ENCODE data around the gene SYS1. TPM values are rescaled to one million over a fixed set of nuclear protein-coding genes. Genes with fewer than 3 reads are reported as not detected.

SYS1 gene
- polyA plus RNA-seq, 1 of the 3 experiments (the other 2 are of a cell fraction) = 26.5 TPM

DNA sequence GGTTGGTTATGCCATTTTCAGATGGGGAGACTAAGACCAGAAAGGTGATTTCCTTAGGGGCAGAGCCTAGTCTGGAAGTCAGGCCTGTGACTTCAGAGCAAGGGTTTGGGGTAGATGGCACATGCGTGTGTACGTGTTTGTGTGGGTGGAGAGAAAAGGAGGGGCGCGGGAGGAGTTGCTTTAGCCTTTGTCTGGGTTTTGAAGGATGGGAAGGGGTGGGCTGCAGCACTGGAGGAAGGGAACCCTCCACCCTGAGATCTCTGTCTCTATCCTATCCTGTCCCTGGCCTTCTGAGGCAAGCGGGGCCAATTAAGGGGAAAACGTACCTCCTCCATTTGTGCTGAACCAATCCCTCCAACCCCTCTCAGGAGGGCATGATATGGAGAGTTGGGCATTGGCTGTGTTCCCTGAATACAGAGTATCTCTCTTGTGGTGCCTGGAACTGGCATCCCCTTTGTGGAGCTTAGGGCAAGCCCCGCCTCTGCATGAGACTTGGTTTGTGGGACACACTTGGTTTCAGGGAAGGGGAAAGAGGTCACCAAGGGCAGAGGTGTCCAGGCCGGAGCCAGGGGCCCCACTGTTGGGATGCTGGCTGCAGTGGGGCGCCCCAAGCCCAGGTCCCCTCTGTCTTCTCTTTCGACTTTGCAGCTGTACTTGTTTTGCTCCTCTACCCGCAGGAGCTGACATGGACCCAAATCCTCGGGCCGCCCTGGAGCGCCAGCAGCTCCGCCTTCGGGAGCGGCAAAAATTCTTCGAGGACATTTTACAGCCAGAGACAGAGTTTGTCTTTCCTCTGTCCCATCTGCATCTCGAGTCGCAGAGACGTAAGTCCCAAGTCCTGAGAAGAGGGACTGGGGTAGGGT is 45.1 kb downstream of the SYS1 start, which contains the start of gene DBNDD2:
Gene DBNDD2, plus strand, starts transcription at position 507 of the 863 bp plus-strand sequence. Its CDS starts 179 bp downstream, at position 686.
- Histone ChIP-seq H3K27ac (ENCODE audit: low read depth in 2 of 2, low read length in 1 of 2) (no peak within 1 kb of the TSS), H3K9me3 (no peaks in the 10 kb centered on the region), H3K79me2 (ENCODE audit: insufficient read depth) (no peaks in the 10 kb centered on the region), H3K9ac (peak within 1 kb of the TSS; percentile 57; the same call in 1 of the 2 replicates), H4K20me1 (ENCODE audit: insufficient read depth) (no peaks in the 10 kb centered on the region), H3K4me1 (ENCODE audit: control insufficient read depth in 1 of 2, insufficient read depth in 2 of 2, low read depth in 1 of 2, low read length in 1 of 2) (peaks cover 0 to 8% of the 10 kb centered on the region in 2 experiments; a peak in 1 of 4 replicates), H3F3A (replicated peaks; ENCODE audit: insufficient read depth) (no peaks in the 10 kb centered on the region), H3K9me2 (no peaks in the 10 kb centered on the region), H2AFZ (ENCODE audit: low read depth) (no peak within 1 kb of the TSS), H3K36me3 (replicated peaks in 1 of 2; ENCODE audit: control insufficient read depth in 1 of 2, insufficient read depth in 2 of 2, low read length in 1 of 2) (peaks cover 0 to 19% of the 10 kb centered on the region in 2 experiments), H3K4me2 (peak within 1 kb of the TSS; percentile 96), H3K27me3 (ENCODE audit: insufficient read depth) (no peaks in the 10 kb centered on the region), H3K4me3 (ENCODE audit: low read depth in 2 of 2, low read length in 1 of 2) (peak within 1 kb of the TSS; percentile 66 to 76; a peak in 3 of 4 replicates)
- ChIA-PET POLR2A (interaction anchor here (0.8 to 1.5 kb wide), 3 partner anchors 8 to 19 kb away, joined by 3 to 5 read pairs (median 4); partner anchors contain the start of gene PIGT), CTCF (interaction anchor here (0.6 to 4.6 kb wide), 8 partner anchors 8 to 45 kb away, joined by 3 to 40 read pairs (median 6); partner anchors contain the start of genes PIGT and SYS1)
- peak; percentile 24 for DNase-seq
- TF ChIP-seq MEF2A (IDR thresholded peaks at IDR 0.05; ENCODE audit: borderline replicate concordance, low read depth) (no peak), FOXJ3 (CRISPR knock-in tag; IDR thresholded peaks at IDR 0.05) (no peak)
- 97% methylated on average over 20 of the region's 21 CpGs for WGBS (ENCODE audit: low lambda C conversion rate)

DNA sequence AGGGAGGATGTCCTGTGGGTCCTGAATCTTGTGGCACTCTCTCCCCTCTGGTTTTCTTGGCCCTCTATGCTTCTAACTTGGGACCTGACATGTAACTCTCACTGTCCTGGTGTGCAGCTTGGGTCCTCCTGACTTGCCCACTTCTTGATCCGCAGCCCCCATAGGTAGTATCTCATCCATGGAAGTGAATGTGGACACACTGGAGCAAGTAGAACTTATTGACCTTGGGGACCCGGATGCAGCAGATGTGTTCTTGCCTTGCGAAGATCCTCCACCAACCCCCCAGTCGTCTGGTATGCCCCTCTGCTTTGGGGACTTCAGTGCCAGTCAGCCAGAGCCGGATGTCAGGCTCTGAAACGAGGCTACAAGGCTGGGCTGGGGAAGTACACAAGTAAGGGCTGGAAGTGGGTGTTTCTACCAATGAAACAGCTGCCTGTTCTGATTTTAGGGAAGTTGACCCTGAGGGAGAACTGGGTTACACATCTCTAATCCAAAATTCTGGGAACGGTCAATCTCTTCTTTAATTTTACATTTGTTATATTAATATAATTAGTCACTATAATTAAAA is 45.8 kb downstream of the SYS1 start:
- H3K79me2 ChIP-seq (ENCODE audit: insufficient read depth) = no peaks in the 10 kb centered on the region
- H3K4me2 ChIP-seq = no peak overlapping the region
- H3K27ac ChIP-seq (ENCODE audit: low read depth in 2 of 2, low read length in 1 of 2) = no peak overlapping the region
- H3K4me1 ChIP-seq (ENCODE audit: control insufficient read depth in 1 of 2, insufficient read depth in 2 of 2, low read depth in 1 of 2, low read length in 1 of 2) = peaks cover 0 to 8% of the 10 kb centered on the region in 2 experiments; a peak in 1 of 4 replicates
- CTCF ChIA-PET = interaction anchor here (0.7 kb wide), 1 partner anchor 35 kb away, joined by 4 read pairs; no protein-coding TSS in a partner anchor
- H2AFZ ChIP-seq (ENCODE audit: low read depth) = no peak overlapping the region
- H3K4me3 ChIP-seq (ENCODE audit: low read depth in 2 of 2, low read length in 1 of 2) = no peak overlapping the region
- no peaks in the 10 kb centered on the region for H3K9me3 ChIP-seq
- DNase-seq = no peak
- WGBS (ENCODE audit: low lambda C conversion rate) = 99% methylated on average over 3 of the region's 7 CpGs
- H3K36me3 ChIP-seq (replicated peaks in 1 of 2; ENCODE audit: control insufficient read depth in 1 of 2, insufficient read depth in 2 of 2, low read length in 1 of 2) = peaks cover 0 to 19% of the 10 kb centered on the region in 2 experiments
- no peaks in the 10 kb centered on the region for H4K20me1 ChIP-seq (ENCODE audit: insufficient read depth)
- H3F3A ChIP-seq (replicated peaks; ENCODE audit: insufficient read depth) = no peaks in the 10 kb centered on the region
- POLR2A ChIA-PET = no interaction called here
- H3K27me3 ChIP-seq (ENCODE audit: insufficient read depth) = no peaks in the 10 kb centered on the region
- no peaks in the 10 kb centered on the region for H3K9me2 ChIP-seq
- TF ChIP-seq TEAD4 (IDR thresholded peaks at IDR 0.05; ENCODE audit: borderline replicate concordance, insufficient read depth) (no peak), FOXM1 (IDR thresholded peaks at IDR 0.05; ENCODE audit: low read depth) (no peak), RXRA (IDR thresholded peaks at IDR 0.05; ENCODE audit: borderline replicate concordance, low read depth) (no peak)
- TF ChIP-seq, protein P1, sequence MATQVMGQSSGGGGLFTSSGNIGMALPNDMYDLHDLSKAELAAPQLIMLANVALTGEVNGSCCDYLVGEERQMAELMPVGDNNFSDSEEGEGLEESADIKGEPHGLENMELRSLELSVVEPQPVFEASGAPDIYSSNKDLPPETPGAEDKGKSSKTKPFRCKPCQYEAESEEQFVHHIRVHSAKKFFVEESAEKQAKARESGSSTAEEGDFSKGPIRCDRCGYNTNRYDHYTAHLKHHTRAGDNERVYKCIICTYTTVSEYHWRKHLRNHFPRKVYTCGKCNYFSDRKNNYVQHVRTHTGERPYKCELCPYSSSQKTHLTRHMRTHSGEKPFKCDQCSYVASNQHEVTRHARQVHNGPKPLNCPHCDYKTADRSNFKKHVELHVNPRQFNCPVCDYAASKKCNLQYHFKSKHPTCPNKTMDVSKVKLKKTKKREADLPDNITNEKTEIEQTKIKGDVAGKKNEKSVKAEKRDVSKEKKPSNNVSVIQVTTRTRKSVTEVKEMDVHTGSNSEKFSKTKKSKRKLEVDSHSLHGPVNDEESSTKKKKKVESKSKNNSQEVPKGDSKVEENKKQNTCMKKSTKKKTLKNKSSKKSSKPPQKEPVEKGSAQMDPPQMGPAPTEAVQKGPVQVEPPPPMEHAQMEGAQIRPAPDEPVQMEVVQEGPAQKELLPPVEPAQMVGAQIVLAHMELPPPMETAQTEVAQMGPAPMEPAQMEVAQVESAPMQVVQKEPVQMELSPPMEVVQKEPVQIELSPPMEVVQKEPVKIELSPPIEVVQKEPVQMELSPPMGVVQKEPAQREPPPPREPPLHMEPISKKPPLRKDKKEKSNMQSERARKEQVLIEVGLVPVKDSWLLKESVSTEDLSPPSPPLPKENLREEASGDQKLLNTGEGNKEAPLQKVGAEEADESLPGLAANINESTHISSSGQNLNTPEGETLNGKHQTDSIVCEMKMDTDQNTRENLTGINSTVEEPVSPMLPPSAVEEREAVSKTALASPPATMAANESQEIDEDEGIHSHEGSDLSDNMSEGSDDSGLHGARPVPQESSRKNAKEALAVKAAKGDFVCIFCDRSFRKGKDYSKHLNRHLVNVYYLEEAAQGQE (IDR thresholded peaks at IDR 0.05; ENCODE audit: low read depth, low read length) = no peak
- no peak overlapping the region for H3K9ac ChIP-seq
